Activated gamma-delta T cell treated with Interleukin-2 at 50 U/mL for 16 hours (primary cell): ENCODE results near the gene PPP1R3C.

Experiments
- DNase-seq: peaks from one replicate; pipeline ENCODE4 v3.0.0-alpha.2; 2020

Gene PPP1R3C

GRCh38 chr10:91632671-91633550 lies at the start of gene PPP1R3C:
PPP1R3C (minus strand) TSS chr10:91633071; CDS start chr10:91632969, 102 bp downstream.
- peak; percentile 9 for DNase-seq

- DNase-seq: no peak
These were observed 48.7 kb upstream of the PPP1R3C start for GRCh38 chr10:91681361-91682276.

GRCh38 chr10:91680487-91680886 lies 47.6 kb upstream of the PPP1R3C start:
- DNase-seq: no peak

DNA sequence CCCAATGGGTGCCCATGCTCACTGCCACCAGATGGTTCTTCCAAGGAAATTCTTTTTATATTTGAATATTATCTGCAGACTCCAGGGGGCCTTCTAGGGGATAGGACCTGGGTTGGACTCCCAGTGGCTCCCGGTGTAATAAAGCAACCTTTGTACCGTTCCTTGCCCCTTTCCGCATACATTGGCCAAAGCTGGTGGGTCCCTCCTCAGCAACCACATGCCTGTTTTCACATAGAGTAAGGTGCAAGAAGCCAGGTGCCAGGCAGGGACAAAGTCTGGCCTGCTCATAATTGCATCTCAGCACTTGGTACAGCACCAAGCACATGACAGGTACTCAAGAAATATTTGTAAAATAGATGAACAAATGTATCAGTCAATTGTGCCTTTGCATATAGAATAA lies 46.4 kb upstream of the PPP1R3C start:
- DNase-seq: no peak

DNA sequence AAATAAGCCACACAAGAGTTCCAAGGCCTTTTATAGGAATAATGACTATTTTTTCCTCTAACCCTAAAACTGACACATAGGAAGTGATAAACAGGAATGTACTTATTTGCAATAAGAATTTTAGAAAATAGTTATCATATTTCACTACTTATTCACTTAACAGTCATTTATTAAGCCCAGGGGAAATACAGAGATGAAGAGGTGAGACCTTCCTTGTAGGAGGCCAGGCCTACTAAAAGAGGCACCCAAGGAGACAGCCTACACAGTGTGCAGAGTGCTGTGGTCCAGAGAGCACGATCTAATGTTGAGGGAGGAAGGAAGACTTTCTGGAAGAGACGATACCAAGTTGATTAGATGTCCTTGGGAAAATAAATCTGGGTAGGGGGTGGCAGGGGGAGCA lies 45.0 kb upstream of the PPP1R3C start:
- DNase-seq: no peak

DNA sequence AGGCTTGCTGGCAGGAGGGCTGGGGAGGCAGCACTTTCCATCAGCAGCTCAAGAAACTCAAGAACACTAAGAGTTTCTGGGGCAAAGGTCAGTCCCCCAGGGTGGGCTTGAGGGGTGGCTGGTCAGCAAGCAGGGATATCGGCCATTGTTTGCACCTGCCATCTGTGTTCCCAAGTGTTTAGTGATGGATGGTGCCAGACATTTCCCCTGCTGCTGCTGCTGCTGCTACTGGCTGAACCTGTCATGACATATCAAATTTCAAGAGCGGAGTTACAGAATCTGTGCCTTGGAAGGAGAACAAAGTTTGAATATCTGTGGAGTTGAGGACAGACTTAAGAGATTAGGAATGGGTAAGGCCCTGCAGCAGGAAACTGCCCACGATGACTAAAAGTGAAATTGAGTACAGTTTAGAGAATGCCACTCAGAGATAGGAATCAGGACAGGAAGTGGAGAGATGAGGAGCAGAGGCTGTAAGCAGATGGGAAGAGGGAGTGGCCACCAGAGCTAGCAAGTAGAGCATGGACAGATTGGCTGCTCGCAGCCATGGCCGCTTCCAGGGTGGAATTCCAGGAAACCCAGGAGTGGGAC lies 39.2 kb upstream of the PPP1R3C start:
- no peak for DNase-seq

- no peak for DNase-seq
These were observed 36.0 kb upstream of the PPP1R3C start for GRCh38 chr10:91668913-91669312.

DNA sequence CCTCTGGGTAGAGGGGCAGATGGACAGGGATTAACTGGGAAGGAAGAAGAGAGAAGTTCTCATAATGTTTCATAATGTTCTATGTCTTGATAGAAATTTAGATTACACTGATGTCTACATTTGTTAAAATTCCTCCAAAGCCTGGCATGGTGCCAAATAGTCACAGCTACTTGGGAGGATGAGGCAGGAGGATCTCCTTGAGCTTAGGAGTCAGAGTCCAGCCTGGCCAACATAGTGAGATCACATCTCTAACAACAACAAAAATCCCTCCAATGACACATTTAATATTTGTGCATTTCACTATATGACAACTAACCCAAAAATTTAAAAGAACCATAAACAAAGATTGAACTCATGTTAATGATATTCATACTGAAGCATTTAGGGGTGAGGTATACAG lies 33.0 kb upstream of the PPP1R3C start:
- DNase-seq: no peak

DNA sequence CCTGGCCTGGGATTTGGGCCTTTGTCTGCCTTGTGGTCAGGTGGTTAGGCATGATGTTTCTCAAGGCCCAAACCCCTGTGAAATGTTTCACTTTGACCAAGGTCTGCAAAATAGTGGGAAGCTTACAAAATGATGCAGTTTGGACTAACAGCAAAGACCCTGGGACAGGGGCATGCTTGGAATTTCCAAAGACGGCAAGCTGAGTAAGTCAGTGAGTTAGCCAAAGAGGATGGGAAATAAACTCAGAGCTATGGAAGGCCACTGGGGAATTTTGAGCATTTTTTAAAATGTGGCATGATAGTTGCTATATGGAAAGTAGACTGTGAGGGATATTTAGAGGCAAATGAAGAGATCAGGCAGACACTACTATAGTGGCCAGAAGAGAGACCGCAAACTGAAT lies 31.6 kb upstream of the PPP1R3C start:
- no peak for DNase-seq

GRCh38 chr10:91662993-91663392 lies 30.1 kb upstream of the PPP1R3C start:
- no peak for DNase-seq

- no peak for DNase-seq
These were observed 20.5 kb upstream of the PPP1R3C start for GRCh38 chr10:91653219-91653870.

DNA sequence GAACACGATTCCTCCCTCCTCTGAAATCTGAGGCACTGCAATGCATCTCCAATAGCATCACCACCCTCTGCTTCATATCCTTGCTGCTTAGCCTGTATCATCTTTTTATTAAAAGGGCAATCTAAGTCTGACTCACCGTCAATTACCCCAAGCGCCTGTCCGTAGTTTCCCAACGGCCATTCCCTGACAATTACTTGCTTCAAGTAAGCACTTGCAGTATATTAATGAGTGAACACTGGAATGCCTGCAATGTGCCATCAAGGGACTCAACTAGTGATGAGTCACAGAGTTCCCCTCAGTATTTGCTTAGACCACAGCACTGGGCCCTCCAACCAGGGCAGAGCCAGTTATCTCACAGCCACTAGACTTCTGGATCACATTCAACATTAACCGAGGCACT lies 19.5 kb upstream of the PPP1R3C start:
- DNase-seq: no peak

DNA sequence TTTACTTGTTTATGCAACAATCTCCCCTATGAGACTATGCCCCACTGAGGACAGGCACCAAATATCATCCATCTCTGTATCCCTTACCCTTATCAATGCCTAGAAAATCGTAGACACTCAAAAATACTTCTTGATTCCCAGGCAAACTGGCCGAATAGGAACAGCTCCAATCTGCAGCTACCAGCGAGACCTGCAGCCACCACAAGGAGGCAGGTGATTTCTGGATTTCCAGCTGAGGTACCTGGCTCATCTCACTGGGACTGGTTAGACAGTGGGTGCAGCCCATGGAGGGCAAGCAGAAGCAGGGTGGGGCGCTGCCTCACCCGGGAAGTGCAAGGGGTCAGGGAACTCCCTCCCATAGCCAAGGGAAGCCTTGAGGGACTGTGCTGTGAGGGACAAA lies 10.8 kb upstream of the PPP1R3C start:
- DNase-seq: no peak

- DNase-seq: no peak
These were observed 10.2 kb upstream of the PPP1R3C start for GRCh38 chr10:91642831-91643692.

- DNase-seq: no peak
These were observed 4.0 kb upstream of the PPP1R3C start for GRCh38 chr10:91636892-91637291.

DNA sequence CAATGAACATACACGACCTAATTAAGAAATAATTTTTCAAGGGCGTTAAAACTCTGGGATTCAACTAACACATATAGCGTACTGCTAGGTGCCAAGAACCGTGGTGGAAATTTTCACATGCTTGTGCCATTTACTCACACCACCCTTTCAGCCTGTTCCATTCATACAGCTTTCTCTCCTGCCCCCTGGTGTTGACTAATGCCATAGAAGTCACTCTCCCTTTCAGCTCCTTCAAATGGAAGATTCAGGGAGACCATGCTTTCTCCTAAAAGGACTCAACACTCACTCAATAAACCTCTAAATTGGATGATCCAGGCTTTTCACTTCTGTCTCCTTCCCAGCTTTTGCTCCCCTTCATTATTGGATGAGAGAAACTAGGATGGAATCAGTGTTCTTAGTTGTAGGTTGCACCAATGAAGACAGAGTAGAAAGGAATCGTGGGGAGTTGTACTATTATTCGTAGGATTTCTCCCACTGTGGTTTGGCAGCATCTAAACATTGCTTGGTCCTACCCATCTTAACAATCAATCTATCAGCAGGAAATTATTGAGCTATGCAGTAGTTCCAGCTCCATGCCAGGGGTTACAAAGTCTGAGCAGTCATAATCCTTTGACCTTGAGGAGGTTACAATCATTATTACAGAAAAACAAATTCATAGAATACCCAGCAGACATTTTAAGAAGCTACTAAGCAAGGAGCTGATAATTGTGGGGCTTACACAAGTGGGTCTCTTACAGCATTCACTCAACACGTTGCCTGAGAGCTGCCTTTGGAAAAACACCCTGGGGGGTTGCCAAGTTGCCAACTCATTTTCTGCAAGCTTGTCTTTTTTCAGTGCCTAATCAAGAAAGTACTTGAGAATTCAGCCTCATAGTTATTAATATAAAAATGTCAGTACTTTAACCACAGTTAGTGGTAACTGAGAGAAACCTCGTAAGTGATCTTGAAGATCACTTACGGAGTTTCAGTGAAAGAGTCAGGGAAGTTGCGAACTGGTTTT lies 2.8 kb upstream of the PPP1R3C start:
- peak; percentile 31 for DNase-seq

DNA sequence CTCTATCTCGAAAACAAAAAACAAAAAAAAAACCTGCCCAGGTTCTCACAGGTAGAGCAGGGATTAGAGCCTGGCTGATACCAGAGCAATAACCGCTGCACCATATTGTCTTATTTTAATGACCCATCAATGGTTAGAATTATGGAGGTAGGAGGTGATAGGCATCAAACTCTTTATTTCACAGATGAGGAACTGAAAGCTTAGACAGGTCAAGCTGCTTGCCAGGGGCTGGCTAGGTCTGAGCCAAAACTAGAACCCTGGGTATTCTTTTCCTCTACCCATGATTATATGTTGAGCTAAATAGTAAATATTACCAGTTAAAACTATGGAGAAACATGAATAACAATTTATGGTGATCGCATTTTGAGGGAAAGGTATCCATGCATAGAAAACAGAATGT lies 2.0 kb upstream of the PPP1R3C start:
- DNase-seq: no peak

DNA sequence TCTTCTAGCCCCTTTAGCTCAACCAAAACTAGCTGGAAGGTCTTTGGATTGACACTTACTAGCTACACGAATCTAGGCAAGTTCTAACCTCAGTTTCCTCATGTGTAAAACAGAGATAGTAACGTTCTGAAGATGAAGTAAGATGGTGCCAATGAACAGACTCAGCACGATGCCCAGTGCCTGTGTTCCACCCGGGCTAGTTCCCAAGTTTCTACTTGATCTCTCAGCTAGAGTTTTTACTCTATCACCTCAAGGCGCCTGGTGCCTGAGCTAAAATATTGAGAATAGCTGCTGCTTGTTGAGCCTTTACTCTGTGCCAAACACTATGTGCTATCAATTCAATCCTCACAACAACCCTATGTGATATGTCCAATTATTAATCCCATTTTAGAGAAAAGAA lies 1.4 kb upstream of the PPP1R3C start:
- DNase-seq: no peak

DNA sequence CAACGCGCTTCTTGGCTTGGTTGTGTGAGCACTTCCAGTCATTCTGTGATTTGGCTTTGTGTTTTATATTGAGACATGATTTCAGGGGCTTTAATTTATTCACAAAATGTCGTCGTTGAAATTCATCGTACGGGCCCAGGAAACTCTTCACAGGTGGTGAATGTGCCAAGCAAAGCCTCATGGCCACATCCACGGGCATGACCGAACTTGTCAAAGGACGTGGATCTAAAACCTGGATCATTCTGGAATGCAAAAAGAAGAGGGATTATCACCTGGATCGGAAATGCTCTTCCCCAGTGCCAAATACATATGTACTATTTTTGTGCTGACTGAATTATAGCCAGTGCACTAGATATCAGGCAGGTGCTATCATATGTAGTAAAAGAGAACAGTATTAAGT lies 2.2 kb downstream of the PPP1R3C start:
- DNase-seq: no peak

GRCh38 chr10:91629715-91630549 lies 2.9 kb downstream of the PPP1R3C start:
- no peak for DNase-seq
